ENCODE results near the gene ZSCAN26.

DNA sequence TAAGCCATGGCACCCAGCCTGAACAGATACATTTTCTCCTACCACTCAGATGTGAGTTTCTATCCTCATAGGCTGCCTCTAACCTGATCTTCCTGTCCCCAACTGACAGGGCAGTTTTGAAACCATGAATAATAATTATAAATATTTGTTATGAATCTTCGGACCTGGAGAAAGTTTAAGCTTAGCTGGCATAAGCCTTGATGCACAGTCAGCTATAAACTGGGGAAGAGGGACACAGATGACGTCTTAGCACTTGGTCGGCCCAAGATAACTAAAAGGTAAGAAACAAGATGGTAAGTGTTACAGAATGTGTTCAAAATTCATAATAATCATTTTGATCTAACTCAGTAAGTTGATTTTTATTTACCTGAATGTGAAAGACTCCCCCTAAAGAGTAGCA is 23.0 kb upstream of the ZSCAN26 start:
- TF ChIP-seq, protein P1, sequence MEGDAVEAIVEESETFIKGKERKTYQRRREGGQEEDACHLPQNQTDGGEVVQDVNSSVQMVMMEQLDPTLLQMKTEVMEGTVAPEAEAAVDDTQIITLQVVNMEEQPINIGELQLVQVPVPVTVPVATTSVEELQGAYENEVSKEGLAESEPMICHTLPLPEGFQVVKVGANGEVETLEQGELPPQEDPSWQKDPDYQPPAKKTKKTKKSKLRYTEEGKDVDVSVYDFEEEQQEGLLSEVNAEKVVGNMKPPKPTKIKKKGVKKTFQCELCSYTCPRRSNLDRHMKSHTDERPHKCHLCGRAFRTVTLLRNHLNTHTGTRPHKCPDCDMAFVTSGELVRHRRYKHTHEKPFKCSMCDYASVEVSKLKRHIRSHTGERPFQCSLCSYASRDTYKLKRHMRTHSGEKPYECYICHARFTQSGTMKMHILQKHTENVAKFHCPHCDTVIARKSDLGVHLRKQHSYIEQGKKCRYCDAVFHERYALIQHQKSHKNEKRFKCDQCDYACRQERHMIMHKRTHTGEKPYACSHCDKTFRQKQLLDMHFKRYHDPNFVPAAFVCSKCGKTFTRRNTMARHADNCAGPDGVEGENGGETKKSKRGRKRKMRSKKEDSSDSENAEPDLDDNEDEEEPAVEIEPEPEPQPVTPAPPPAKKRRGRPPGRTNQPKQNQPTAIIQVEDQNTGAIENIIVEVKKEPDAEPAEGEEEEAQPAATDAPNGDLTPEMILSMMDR (IDR thresholded peaks at IDR 0.05; ENCODE audit: insufficient read depth, low read length, poor library complexity, severe bottlenecking) = no peak
- no peak for TF ChIP-seq EZH2phosphoT487 (conservative IDR thresholded peaks at IDR 0.05; ENCODE audit: low read length)
